Upper lobe of left lung (tissue), 4 donors: Measurements from ENCODE around the gene KCNJ9.

Experiments
- CTCF ChIP-seq, 6 experiments: fragments of 450-650 bp in 4 of 6; fragments of 200-600 bp in 2 of 6; sonication (generic) in 2 of 6; IDR thresholded peaks; one replicate each; pipeline ENCODE4 v1.5.1; 2016 to 2019; ENCODE audit warnings: antibody characterized with exemption in 6 of 6
- POLR2A ChIP-seq, 4 donors: fragments of 450-650 bp; IDR thresholded peaks; one replicate each; pipeline ENCODE4 v1.5.1; 2016 to 2017; ENCODE audit warnings: antibody characterized with exemption in 4 of 4, mild to moderate bottlenecking in 2 of 4
- POLR2AphosphoS5 ChIP-seq, 2 donors: sonication (generic); formaldehyde crosslinking; IDR thresholded peaks; one replicate each; pipeline ENCODE4 v1.5.1; 2017; ENCODE audit warnings: antibody characterized with exemption in 2 of 2

- TF ChIP-seq CTCF (IDR thresholded peaks at IDR 0.05) (no peak), POLR2A (IDR thresholded peaks at IDR 0.05) (no peak), POLR2AphosphoS5 (IDR thresholded peaks at IDR 0.05) (no peak)
Measured at GRCh38 chr1:160127381-160127780, 46.0 kb downstream of the KCNJ9 start.
